Neural crest cell (in vitro differentiated cells): ENCODE measurements around the gene FBXO31. TPM values are rescaled to one million over a fixed set of nuclear protein-coding genes. Genes with fewer than 3 reads are reported as not detected.

ENCODE experiments used
- DNase-seq: peaks from one replicate; pipeline ENCODE4 v3.0.0; 2021; ENCODE audit warnings: low read depth, mixed read lengths, low spot score
- H3K27ac Mint-ChIP-seq: one replicate; pipeline ENCODE4 v1.8.0; 2021; ENCODE audit warnings: mild to moderate bottlenecking, mixed read lengths; ENCODE audit not compliant: unreplicated experiment
- H3K27me3 Mint-ChIP-seq: 2 replicates; pipeline ENCODE4 v1.8.0; 2021; ENCODE audit warnings: low read depth, mild to moderate bottlenecking, mixed read lengths
- H3K36me3 Mint-ChIP-seq: 2 replicates; pipeline ENCODE4 v1.8.0; 2021; ENCODE audit warnings: low read depth, mild to moderate bottlenecking, mixed read lengths
- H3K4me1 Mint-ChIP-seq: 2 replicates; pipeline ENCODE4 v1.8.0; 2021; ENCODE audit warnings: mixed read lengths
- H3K4me3 Mint-ChIP-seq: one replicate; pipeline ENCODE4 v1.8.0; 2021; ENCODE audit warnings: mild to moderate bottlenecking, mixed read lengths
- H3K9me3 Mint-ChIP-seq: 2 replicates; pipeline ENCODE4 v1.8.0; 2021; ENCODE audit warnings: mixed read lengths
- total RNA-seq: library from RNA; stranded (reverse); gene quantifications from 2 replicates; pipeline ENCODE4 v1.2.1, GENCODE V29; 2021
- TF ChIP-seq, protein P1 (sequence below): fragments of 200-600 bp; sonication (generic); conservative IDR thresholded peaks from 2 replicates; pipeline ENCODE4 v1.5.0; 2021; ENCODE audit warnings: antibody characterized with exemption, mild to moderate bottlenecking

FBXO31 gene
- total RNA-seq, 1 donor from 2014 or later = 23.7 TPM

DNA sequence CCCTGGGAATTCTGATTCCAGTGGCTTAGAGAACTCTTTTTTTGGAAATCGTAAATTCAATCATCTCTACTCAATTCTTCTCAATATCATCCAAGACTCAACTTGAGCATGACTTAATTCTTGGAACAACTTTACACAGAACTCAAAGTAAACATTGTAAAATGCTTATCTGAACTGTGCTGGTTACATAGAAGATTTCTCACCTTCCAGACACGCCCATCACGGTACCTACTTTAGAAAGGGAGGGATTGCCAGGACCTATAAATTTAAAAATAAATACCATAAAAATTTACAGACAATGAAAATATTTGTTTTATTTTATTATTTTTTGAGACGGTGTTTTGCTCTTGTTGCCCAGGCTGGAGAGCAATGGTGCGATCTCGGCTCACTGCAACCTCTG lies 35.1 kb upstream of the FBXO31 start:
- Mint-ChIP-seq H3K4me1 (peaks cover 6% of the 10 kb centered on the region), H3K9me3 (no peaks in the 10 kb centered on the region), H3K27ac (no peak overlapping the region), H3K36me3 (peaks cover 16% of the 10 kb centered on the region), H3K4me3 (no peak overlapping the region), H3K27me3 (no peaks in the 10 kb centered on the region)
- no peak for DNase-seq
- TF ChIP-seq, protein P1, sequence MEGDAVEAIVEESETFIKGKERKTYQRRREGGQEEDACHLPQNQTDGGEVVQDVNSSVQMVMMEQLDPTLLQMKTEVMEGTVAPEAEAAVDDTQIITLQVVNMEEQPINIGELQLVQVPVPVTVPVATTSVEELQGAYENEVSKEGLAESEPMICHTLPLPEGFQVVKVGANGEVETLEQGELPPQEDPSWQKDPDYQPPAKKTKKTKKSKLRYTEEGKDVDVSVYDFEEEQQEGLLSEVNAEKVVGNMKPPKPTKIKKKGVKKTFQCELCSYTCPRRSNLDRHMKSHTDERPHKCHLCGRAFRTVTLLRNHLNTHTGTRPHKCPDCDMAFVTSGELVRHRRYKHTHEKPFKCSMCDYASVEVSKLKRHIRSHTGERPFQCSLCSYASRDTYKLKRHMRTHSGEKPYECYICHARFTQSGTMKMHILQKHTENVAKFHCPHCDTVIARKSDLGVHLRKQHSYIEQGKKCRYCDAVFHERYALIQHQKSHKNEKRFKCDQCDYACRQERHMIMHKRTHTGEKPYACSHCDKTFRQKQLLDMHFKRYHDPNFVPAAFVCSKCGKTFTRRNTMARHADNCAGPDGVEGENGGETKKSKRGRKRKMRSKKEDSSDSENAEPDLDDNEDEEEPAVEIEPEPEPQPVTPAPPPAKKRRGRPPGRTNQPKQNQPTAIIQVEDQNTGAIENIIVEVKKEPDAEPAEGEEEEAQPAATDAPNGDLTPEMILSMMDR = no peak

GRCh38 chr16:87418216-87418615 lies 34.6 kb upstream of the FBXO31 start:
- H3K36me3 Mint-ChIP-seq = peaks cover 16% of the 10 kb centered on the region
- H3K27me3 Mint-ChIP-seq = no peaks in the 10 kb centered on the region
- H3K9me3 Mint-ChIP-seq = no peaks in the 10 kb centered on the region
- H3K4me3 Mint-ChIP-seq = no peak overlapping the region
- peaks cover 6% of the 10 kb centered on the region for H3K4me1 Mint-ChIP-seq
- TF ChIP-seq, protein P1 = no peak
- no peak overlapping the region for H3K27ac Mint-ChIP-seq
- DNase-seq = no peak

GRCh38 chr16:87417528-87417910 lies 33.9 kb upstream of the FBXO31 start:
- H3K4me1 Mint-ChIP-seq = peaks cover under 1% of the 10 kb centered on the region
- peaks cover 10% of the 10 kb centered on the region for H3K36me3 Mint-ChIP-seq
- H3K4me3 Mint-ChIP-seq = no peak overlapping the region
- no peak for DNase-seq
- H3K27ac Mint-ChIP-seq = no peak overlapping the region
- TF ChIP-seq, protein P1 = no peak
- no peaks in the 10 kb centered on the region for H3K27me3 Mint-ChIP-seq
- no peaks in the 10 kb centered on the region for H3K9me3 Mint-ChIP-seq

GRCh38 chr16:87416826-87417527 lies 33.4 kb upstream of the FBXO31 start:
- Mint-ChIP-seq H3K4me1 (no peaks in the 10 kb centered on the region), H3K4me3 (no peak overlapping the region), H3K27me3 (no peaks in the 10 kb centered on the region), H3K36me3 (peaks cover 8% of the 10 kb centered on the region), H3K27ac (peak overlapping the region; percentile 27), H3K9me3 (no peaks in the 10 kb centered on the region)
- no peak for DNase-seq
- TF ChIP-seq, protein P1 = peak; percentile 72

GRCh38 chr16:87415441-87415840 lies 31.9 kb upstream of the FBXO31 start:
- TF ChIP-seq, protein P1 = no peak
- DNase-seq = no peak
- peaks cover 6% of the 10 kb centered on the region for H3K36me3 Mint-ChIP-seq
- no peaks in the 10 kb centered on the region for H3K27me3 Mint-ChIP-seq
- H3K9me3 Mint-ChIP-seq = no peaks in the 10 kb centered on the region
- no peak overlapping the region for H3K27ac Mint-ChIP-seq
- no peak overlapping the region for H3K4me3 Mint-ChIP-seq
- no peaks in the 10 kb centered on the region for H3K4me1 Mint-ChIP-seq
